Mesenchymal stem cell (in vitro differentiated cells and primary cell): ENCODE results near the gene ALOX5AP.

Source experiments
- DNase-seq: peaks from one replicate; pipeline ENCODE4 v3.0.0-alpha.2; 2013
- H2AFZ ChIP-seq: one replicate; pipeline ENCODE4 v1.6.1; 2013; ENCODE audit warnings: low read depth, mild to moderate bottlenecking, control low read depth, inconsistent platforms, low read length, moderate library complexity
- H2AK5ac ChIP-seq: 2 replicates; pipeline ENCODE4 v1.6.1; 2013; ENCODE audit warnings: low read length, moderate library complexity, mild to moderate bottlenecking, inconsistent platforms; ENCODE audit not compliant: severe bottlenecking
- H2BK120ac ChIP-seq: one replicate; pipeline ENCODE4 v1.6.1; 2013; ENCODE audit warnings: low read depth, mild to moderate bottlenecking, inconsistent platforms, low read length, moderate library complexity
- H2BK12ac ChIP-seq, 2 experiments: one replicate each; pipeline ENCODE4 v1.6.1; 2013; ENCODE audit warnings: inconsistent platforms in 2 of 2, low read length in 2 of 2, mild to moderate bottlenecking in 2 of 2, moderate library complexity in 2 of 2, control low read depth in 1 of 2
- H2BK15ac ChIP-seq: one replicate; pipeline ENCODE4 v1.6.1; 2013; ENCODE audit warnings: mild to moderate bottlenecking, low read depth, inconsistent platforms; ENCODE audit not compliant: poor library complexity, severe bottlenecking
- H2BK5ac ChIP-seq: 2 replicates; pipeline ENCODE4 v1.6.1; 2013; ENCODE audit warnings: low read depth, mild to moderate bottlenecking, low read length, control low read depth, inconsistent platforms; ENCODE audit not compliant: poor library complexity, severe bottlenecking
- H3K14ac ChIP-seq, 2 experiments: one replicate each; pipeline ENCODE4 v1.6.1; 2013; ENCODE audit warnings: inconsistent platforms in 2 of 2, low read length in 2 of 2, control low read depth in 1 of 2, mild to moderate bottlenecking in 1 of 2, moderate library complexity in 1 of 2
- H3K18ac ChIP-seq, 2 experiments: one replicate each; pipeline ENCODE4 v1.6.1; 2013; ENCODE audit warnings: inconsistent platforms in 2 of 2, low read length in 2 of 2, control low read depth in 1 of 2, low read depth in 1 of 2, mild to moderate bottlenecking in 1 of 2
- H3K23ac ChIP-seq, 2 experiments: one replicate each; pipeline ENCODE4 v1.6.1; 2013; ENCODE audit warnings: inconsistent platforms in 2 of 2, low read length in 2 of 2, mild to moderate bottlenecking in 2 of 2, moderate library complexity in 2 of 2, control low read depth in 1 of 2
- H3K27ac ChIP-seq: 2 replicates; pipeline ENCODE4 v1.5.1; 2013; ENCODE audit warnings: mild to moderate bottlenecking, moderate library complexity, low read length, control low read depth, inconsistent platforms; ENCODE audit not compliant: poor library complexity, severe bottlenecking
- H3K27me3 ChIP-seq, 2 experiments: 2 replicates each; pipeline versions ENCODE4 v1.6.1 to v1.7.0; 2013; ENCODE audit warnings: low read length in 2 of 2, mild to moderate bottlenecking in 2 of 2, moderate library complexity in 2 of 2, control low read depth in 1 of 2, inconsistent platforms in 1 of 2; ENCODE audit not compliant: control insufficient read depth in 1 of 2, insufficient read depth in 1 of 2
- H3K36me3 ChIP-seq, 2 experiments: 2 replicates each; pipeline versions ENCODE4 v1.6.1 to v1.7.0; 2013; ENCODE audit warnings: low read length in 2 of 2, control low read depth in 1 of 2, inconsistent platforms in 1 of 2, low read depth in 1 of 2, mild to moderate bottlenecking in 1 of 2; ENCODE audit not compliant: insufficient read depth in 2 of 2, control insufficient read depth in 1 of 2
- H3K4ac ChIP-seq, 2 experiments: one replicate each; pipeline ENCODE4 v1.6.1; 2013; ENCODE audit warnings: inconsistent platforms in 2 of 2, low read length in 2 of 2, mild to moderate bottlenecking in 2 of 2, moderate library complexity in 2 of 2, control low read depth in 1 of 2, low read depth in 1 of 2
- H3K4me1 ChIP-seq: 2 replicates; pipeline ENCODE4 v1.6.1; 2013; ENCODE audit warnings: low read depth, low read length, control low read depth; ENCODE audit not compliant: control insufficient read depth, insufficient read depth
- H3K4me2 ChIP-seq: 2 replicates; pipeline ENCODE4 v1.6.1; 2013; ENCODE audit warnings: low read length, mild to moderate bottlenecking, inconsistent platforms; ENCODE audit not compliant: poor library complexity, severe bottlenecking
- H3K4me3 ChIP-seq, 2 experiments: 2 replicates each; pipeline versions ENCODE4 v1.5.1 to v1.7.0; 2013; ENCODE audit warnings: low read length in 2 of 2, mild to moderate bottlenecking in 2 of 2, control low read depth in 1 of 2, low read depth in 1 of 2; ENCODE audit not compliant: insufficient read depth in 1 of 2
- H3K79me1 ChIP-seq: replicated peaks from 2 replicates; pipeline ENCODE4 v1.6.1; 2013; ENCODE audit warnings: mild to moderate bottlenecking, control low read depth, low read length, inconsistent platforms; ENCODE audit not compliant: poor library complexity, severe bottlenecking
- H3K9ac ChIP-seq: 2 replicates; pipeline ENCODE4 v1.7.0; 2013; ENCODE audit warnings: mild to moderate bottlenecking, low read length, moderate library complexity
- H3K9me3 ChIP-seq: 2 replicates; pipeline ENCODE4 v1.7.0; 2013; ENCODE audit warnings: mild to moderate bottlenecking, low read length; ENCODE audit not compliant: control insufficient read depth
- H4K8ac ChIP-seq: one replicate; pipeline ENCODE4 v1.6.1; 2013; ENCODE audit warnings: inconsistent platforms, mild to moderate bottlenecking, low read length, moderate library complexity
- H4K91ac ChIP-seq: one replicate; pipeline ENCODE4 v1.6.1; 2013; ENCODE audit warnings: mild to moderate bottlenecking, low read length, inconsistent platforms
- WGBS: methylation state at CpG from one replicate; pipeline ENCODE4 v1.1.7; 2013; ENCODE audit warnings: mixed read lengths; 5-methylcytosine and 5-hydroxymethylcytosine counted together

The ALOX5AP gene

DNA sequence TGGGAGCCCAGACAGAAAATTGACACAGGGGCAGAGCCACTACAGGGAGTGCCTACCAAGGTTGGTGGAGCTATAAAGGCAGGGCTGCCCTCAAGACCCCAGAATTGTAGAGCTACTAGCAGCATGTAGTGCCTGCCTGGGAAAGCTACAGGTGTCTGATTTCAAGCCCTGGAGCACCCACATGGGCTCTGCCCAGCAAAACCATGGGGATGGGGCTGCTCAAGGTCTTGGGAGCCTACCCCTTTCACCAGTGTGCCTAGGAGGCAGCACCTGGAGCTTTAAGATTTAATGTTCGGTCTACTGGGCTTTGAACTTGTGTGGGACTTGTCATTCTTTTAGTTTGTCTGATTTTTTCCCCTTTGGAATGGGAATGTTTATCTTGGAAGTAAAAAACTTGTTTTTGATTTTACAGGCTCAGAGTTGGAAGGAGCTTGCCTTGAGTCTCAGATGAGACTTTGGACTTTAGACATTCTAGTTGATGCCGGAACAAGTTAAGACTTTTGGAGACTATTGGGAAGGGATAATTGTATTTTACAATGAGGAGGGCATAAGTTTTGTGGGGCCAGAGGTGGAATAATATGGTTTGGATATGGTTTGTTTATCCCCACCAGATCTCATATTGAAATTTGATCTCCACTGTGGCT lies 45.1 kb downstream of the ALOX5AP start:
- Histone ChIP-seq H3K14ac (no peak overlapping the region), H3K9me3 (peaks cover 6% of the 10 kb centered on the region), H3K4me3 (no peak overlapping the region), H4K8ac (no peak overlapping the region), H2AFZ (no peak overlapping the region), H3K4ac (no peak overlapping the region), H3K36me3 (no peaks in the 10 kb centered on the region), H3K4me2 (no peak overlapping the region), H3K27ac (no peak overlapping the region), H3K27me3 (peaks cover 3 to 49% of the 10 kb centered on the region in 2 experiments), H2BK120ac (no peak overlapping the region), H2BK5ac (no peak overlapping the region), H3K4me1 (no peaks in the 10 kb centered on the region), H2BK15ac (no peak overlapping the region), H3K18ac (peak overlapping the region in 1 of 2 experiments; percentile 57), H2BK12ac (no peak overlapping the region), H4K91ac (no peak overlapping the region), H3K79me1 (no peaks in the 10 kb centered on the region), H3K9ac (no peak overlapping the region), H3K23ac (no peak overlapping the region), H2AK5ac (no peak overlapping the region)
- over 99% methylated on average over 2 of the region's 2 CpGs for WGBS
- no peak for DNase-seq

DNA sequence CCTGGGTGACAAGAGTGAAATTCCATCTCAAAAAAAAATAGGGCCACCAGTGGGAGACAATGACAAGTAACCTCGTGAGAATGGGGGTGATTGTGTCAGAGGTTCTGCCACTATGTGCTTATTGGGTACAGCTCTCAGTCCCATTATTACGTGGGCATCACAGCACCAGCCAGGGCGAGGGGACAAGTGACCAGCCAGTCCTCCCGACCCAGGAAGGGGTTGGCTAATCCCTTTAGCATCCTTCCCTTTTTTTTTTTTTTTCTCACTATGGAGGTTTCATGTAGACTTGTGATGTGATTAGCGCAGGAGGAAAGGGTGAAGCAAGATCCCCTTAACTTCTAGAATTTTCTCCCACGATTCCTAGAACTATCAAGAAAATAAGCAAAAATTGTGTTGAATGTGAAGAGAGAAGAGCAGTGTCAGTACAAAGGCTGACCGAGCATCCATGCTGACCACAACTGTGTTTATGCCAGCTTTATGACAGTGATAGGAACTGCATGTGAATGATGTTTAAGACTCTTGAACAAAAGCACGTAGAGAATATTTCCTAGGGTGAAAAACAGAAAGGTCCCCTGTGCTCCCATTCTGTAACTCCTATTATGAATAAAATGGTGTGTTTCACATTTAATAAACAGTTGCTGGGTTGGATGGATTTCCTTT lies 50.0 kb downstream of the ALOX5AP start:
- Histone ChIP-seq H3K4me2 (no peak overlapping the region), H3K14ac (no peak overlapping the region), H4K91ac (peak overlapping the region; percentile 11), H3K27me3 (peaks cover 1 to 49% of the 10 kb centered on the region in 2 experiments), H3K4me1 (peaks cover 2% of the 10 kb centered on the region), H4K8ac (no peak overlapping the region), H2AK5ac (no peak overlapping the region), H3K9me3 (peaks cover 6% of the 10 kb centered on the region), H3K23ac (no peak overlapping the region), H2BK5ac (no peak overlapping the region), H3K9ac (no peak overlapping the region), H3K27ac (no peak overlapping the region), H3K4ac (no peak overlapping the region), H3K79me1 (no peaks in the 10 kb centered on the region), H2BK120ac (no peak overlapping the region), H3K36me3 (no peaks in the 10 kb centered on the region), H2BK12ac (peak overlapping the region in 1 of 2 experiments; percentile 28), H2BK15ac (no peak overlapping the region), H3K4me3 (no peak overlapping the region), H2AFZ (no peak overlapping the region), H3K18ac (no peak overlapping the region)
- DNase-seq: no peak
- WGBS: 90% methylated on average over 6 of the region's 8 CpGs

DNA sequence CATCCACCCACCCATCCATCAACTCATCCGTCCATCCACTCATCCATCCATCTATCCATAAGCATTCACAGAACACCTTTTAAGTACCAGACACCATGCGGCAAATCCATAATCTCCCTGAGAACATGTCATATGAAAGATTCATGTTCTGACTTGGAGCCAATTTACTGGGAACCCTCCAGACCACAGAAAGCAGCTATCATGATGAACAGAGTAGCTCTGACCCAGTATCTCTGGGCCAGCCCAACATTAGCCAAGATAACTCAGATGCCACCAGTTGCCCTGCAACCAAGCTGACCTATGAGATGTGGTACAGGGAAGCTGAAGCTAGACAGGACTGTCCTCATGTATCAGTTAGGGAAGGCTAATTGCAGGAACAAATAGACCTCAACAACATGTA lies 51.3 kb downstream of the ALOX5AP start:
- no peak overlapping the region for H3K23ac ChIP-seq
- no peaks in the 10 kb centered on the region for H3K36me3 ChIP-seq
- H3K4me1 ChIP-seq: peaks cover 9% of the 10 kb centered on the region
- H3K18ac ChIP-seq: no peak overlapping the region
- no peak overlapping the region for H3K4me3 ChIP-seq
- H3K4ac ChIP-seq: no peak overlapping the region
- no peak overlapping the region for H4K91ac ChIP-seq
- H3K14ac ChIP-seq: no peak overlapping the region
- H3K79me1 ChIP-seq: no peaks in the 10 kb centered on the region
- H2BK15ac ChIP-seq: no peak overlapping the region
- no peak overlapping the region for H2BK5ac ChIP-seq
- no peak overlapping the region for H2AK5ac ChIP-seq
- H4K8ac ChIP-seq: no peak overlapping the region
- no peak overlapping the region for H3K4me2 ChIP-seq
- WGBS: 94% methylated on average over 2 of the region's 2 CpGs
- no peak overlapping the region for H2BK120ac ChIP-seq
- no peaks in the 10 kb centered on the region for H3K9me3 ChIP-seq
- no peak overlapping the region for H2AFZ ChIP-seq
- H3K27me3 ChIP-seq: peaks cover 0 to 45% of the 10 kb centered on the region in 2 experiments
- DNase-seq: no peak
- H2BK12ac ChIP-seq: peak overlapping the region in 1 of 2 experiments; percentile 11
- H3K27ac ChIP-seq: no peak overlapping the region
- no peak overlapping the region for H3K9ac ChIP-seq

DNA sequence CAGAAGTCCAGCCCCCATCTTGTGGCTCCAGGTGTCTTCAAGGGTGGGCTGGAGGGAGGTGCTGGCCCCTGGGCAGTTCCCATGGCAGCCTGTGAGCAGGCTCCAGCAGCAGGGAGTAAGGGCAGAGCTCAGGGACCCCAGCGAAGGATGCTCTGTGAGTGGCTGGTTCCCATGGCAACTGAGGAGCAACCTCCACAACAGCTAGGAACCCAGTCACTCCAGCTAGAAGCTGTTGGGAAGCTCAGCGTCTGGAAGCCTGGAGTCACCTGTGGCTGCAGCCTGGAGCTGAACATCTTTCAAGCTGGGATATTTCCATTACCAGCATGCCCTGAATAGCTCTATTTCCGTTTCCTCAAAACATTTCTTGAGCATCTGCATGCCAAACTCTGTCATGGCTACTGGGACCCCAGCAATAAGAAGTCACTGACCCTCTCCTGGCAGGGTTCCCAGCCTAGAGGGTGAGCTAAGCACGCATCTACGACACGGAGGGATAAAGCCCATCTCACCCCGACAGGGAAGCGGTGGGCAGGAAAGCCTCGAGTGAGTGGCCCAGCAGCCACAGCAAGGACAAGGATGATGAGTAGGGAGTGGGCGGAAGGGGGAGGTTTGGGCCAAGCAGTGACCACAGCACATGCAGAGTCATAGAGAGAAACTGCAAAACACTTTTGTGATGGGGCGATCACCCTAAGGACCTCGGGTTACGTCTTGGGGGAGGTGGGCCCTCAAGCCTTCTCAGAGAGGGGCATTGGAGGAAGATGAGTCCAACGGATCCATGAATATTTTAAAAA lies 52.6 kb downstream of the ALOX5AP start:
- H3K14ac ChIP-seq: no peak overlapping the region
- H3K4ac ChIP-seq: no peak overlapping the region
- H3K27me3 ChIP-seq: peaks cover 0 to 45% of the 10 kb centered on the region in 2 experiments
- 93% methylated on average over 13 of the region's 14 CpGs for WGBS
- H2AFZ ChIP-seq: no peak overlapping the region
- no peak overlapping the region for H4K91ac ChIP-seq
- H2AK5ac ChIP-seq: no peak overlapping the region
- no peak overlapping the region for H2BK120ac ChIP-seq
- no peaks in the 10 kb centered on the region for H3K79me1 ChIP-seq
- no peak overlapping the region for H3K4me3 ChIP-seq
- no peak overlapping the region for H4K8ac ChIP-seq
- peaks cover 13% of the 10 kb centered on the region for H3K4me1 ChIP-seq
- no peak overlapping the region for H3K9ac ChIP-seq
- no peak for DNase-seq
- no peak overlapping the region for H2BK15ac ChIP-seq
- H3K4me2 ChIP-seq: no peak overlapping the region
- no peak overlapping the region for H3K27ac ChIP-seq
- H2BK5ac ChIP-seq: no peak overlapping the region
- H3K9me3 ChIP-seq: no peaks in the 10 kb centered on the region
- peak overlapping the region in 1 of 2 experiments; percentile 40 for H3K18ac ChIP-seq
- no peaks in the 10 kb centered on the region for H3K36me3 ChIP-seq
- H3K23ac ChIP-seq: no peak overlapping the region
- no peak overlapping the region for H2BK12ac ChIP-seq
